ENCODE results near the gene METTL15. TPM values are rescaled to one million over a fixed set of nuclear protein-coding genes. Genes with fewer than 3 reads are reported as not detected.
"Not testable (repeated sequence)": the region's sequence is repeated elsewhere in the genome, so short reads cannot be mapped to it uniquely, and the experiment has no call there.

The METTL15 gene
- total and polyA plus RNA-seq, 2 experiments from 2014 or later: 9.3 to 23.2 TPM

GRCh38 chr11:28123151-28123581 lies 15.0 kb downstream of the METTL15 start:
- H2AFZ ChIP-seq: no peak overlapping the region
- TF ChIP-seq EZH2 (IDR thresholded peaks at IDR 0.05; ENCODE audit: borderline replicate concordance) (no peak), EZH2phosphoT487 (IDR thresholded peaks at IDR 0.05; ENCODE audit: low read depth, severe bottlenecking, unreplicated experiment) (no peak)
- TF ChIP-seq, protein P1, sequence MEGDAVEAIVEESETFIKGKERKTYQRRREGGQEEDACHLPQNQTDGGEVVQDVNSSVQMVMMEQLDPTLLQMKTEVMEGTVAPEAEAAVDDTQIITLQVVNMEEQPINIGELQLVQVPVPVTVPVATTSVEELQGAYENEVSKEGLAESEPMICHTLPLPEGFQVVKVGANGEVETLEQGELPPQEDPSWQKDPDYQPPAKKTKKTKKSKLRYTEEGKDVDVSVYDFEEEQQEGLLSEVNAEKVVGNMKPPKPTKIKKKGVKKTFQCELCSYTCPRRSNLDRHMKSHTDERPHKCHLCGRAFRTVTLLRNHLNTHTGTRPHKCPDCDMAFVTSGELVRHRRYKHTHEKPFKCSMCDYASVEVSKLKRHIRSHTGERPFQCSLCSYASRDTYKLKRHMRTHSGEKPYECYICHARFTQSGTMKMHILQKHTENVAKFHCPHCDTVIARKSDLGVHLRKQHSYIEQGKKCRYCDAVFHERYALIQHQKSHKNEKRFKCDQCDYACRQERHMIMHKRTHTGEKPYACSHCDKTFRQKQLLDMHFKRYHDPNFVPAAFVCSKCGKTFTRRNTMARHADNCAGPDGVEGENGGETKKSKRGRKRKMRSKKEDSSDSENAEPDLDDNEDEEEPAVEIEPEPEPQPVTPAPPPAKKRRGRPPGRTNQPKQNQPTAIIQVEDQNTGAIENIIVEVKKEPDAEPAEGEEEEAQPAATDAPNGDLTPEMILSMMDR (IDR thresholded peaks at IDR 0.05; ENCODE audit: poor library complexity): no peak
- H3K4me2 ChIP-seq: no peak overlapping the region

DNA sequence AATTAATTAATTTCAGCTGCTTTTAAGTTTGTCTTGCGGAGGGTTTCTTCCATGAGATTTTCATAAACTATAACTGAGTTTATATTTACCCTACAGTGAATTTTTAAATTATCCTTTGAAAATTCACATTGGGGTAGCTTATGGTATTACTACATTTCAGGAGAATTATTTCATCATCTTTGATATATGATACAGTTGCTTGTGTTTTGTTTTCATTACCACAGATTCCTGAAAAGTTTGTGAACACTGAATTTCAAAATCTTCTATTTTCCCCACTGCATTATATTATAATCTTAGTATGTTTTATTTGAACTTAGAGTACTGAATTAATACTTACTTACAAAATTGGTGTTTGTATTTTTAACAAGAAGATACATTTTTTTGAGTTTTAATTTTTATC lies 24.4 kb downstream of the METTL15 start:
- 92% methylated on average over 1 of the region's 1 CpG for WGBS (ENCODE audit: low lambda C conversion rate, missing lambda C conversion rate)
- no peaks in the 10 kb centered on the region for H3K9me2 ChIP-seq (replicated peaks; ENCODE audit: insufficient read depth)
- no peak overlapping the region for H3K4me3 ChIP-seq
- no peak overlapping the region for H2AFZ ChIP-seq
- H3K36me3 ChIP-seq (replicated peaks; ENCODE audit: insufficient read depth, low read depth): peaks cover 11% of the 10 kb centered on the region
- H3K4me2 ChIP-seq: no peak overlapping the region
- no peaks in the 10 kb centered on the region for H3K4me1 ChIP-seq (ENCODE audit: insufficient read depth)
- no peak for DNase-seq (ENCODE audit: low spot score)
- no peaks in the 10 kb centered on the region for H4K20me1 ChIP-seq (ENCODE audit: insufficient read depth, poor library complexity, severe bottlenecking)
- no peaks in the 10 kb centered on the region for H3K27me3 ChIP-seq
- peaks cover 1% of the 10 kb centered on the region for H3K9me3 ChIP-seq (ENCODE audit: low read depth)
- no peaks in the 10 kb centered on the region for H3K79me2 ChIP-seq
- TF ChIP-seq, protein P1 (IDR thresholded peaks at IDR 0.05; ENCODE audit: poor library complexity): no peak
- TF ChIP-seq EZH2phosphoT487 (IDR thresholded peaks at IDR 0.05; ENCODE audit: low read depth, severe bottlenecking, unreplicated experiment): no peak
- no peak for TF ChIP-seq EZH2 (IDR thresholded peaks at IDR 0.05; ENCODE audit: borderline replicate concordance)
- H3K27ac ChIP-seq: no peak overlapping the region

More at GRCh38 chr11:28123151-28123581, 15.0 kb downstream of the METTL15 start:
- no peaks in the 10 kb centered on the region for H3K27me3 ChIP-seq
- H3K9me2 ChIP-seq (replicated peaks; ENCODE audit: insufficient read depth): no peaks in the 10 kb centered on the region
- no peak overlapping the region for H3K4me3 ChIP-seq
- no peaks in the 10 kb centered on the region for H3K4me1 ChIP-seq (ENCODE audit: insufficient read depth)
- 79% methylated on average over 3 of the region's 3 CpGs for WGBS (ENCODE audit: low lambda C conversion rate, missing lambda C conversion rate)
- H3K27ac ChIP-seq: no peak overlapping the region
- H3K79me2 ChIP-seq: no peaks in the 10 kb centered on the region
- H3K36me3 ChIP-seq (replicated peaks; ENCODE audit: insufficient read depth, low read depth): no peaks in the 10 kb centered on the region
- H4K20me1 ChIP-seq (ENCODE audit: insufficient read depth, poor library complexity, severe bottlenecking): no peaks in the 10 kb centered on the region
- DNase-seq (ENCODE audit: low spot score): no peak
- H3K9me3 ChIP-seq (ENCODE audit: low read depth): no peaks in the 10 kb centered on the region

- WGBS (ENCODE audit: low lambda C conversion rate, missing lambda C conversion rate): 95% methylated on average over 3 of the region's 3 CpGs
- DNase-seq (ENCODE audit: low spot score): no peak
- Histone ChIP-seq H3K27me3 (no peaks in the 10 kb centered on the region), H3K4me3 (no peak overlapping the region), H3K4me1 (ENCODE audit: insufficient read depth) (no peaks in the 10 kb centered on the region), H3K27ac (no peak overlapping the region), H3K9me2 (replicated peaks; ENCODE audit: insufficient read depth) (no peaks in the 10 kb centered on the region), H4K20me1 (ENCODE audit: insufficient read depth, poor library complexity, severe bottlenecking) (no peaks in the 10 kb centered on the region), H3K9me3 (ENCODE audit: low read depth) (peaks cover 7% of the 10 kb centered on the region), H3K79me2 (no peaks in the 10 kb centered on the region), H3K4me2 (no peak overlapping the region), H2AFZ (no peak overlapping the region), H3K36me3 (replicated peaks; ENCODE audit: insufficient read depth, low read depth) (peaks cover 11% of the 10 kb centered on the region)
- TF ChIP-seq EZH2phosphoT487 (IDR thresholded peaks at IDR 0.05; ENCODE audit: low read depth, severe bottlenecking, unreplicated experiment) (no peak), EZH2 (IDR thresholded peaks at IDR 0.05; ENCODE audit: borderline replicate concordance) (no peak)
- TF ChIP-seq, protein P1 (IDR thresholded peaks at IDR 0.05; ENCODE audit: poor library complexity): no peak
These were observed 25.0 kb downstream of the METTL15 start for GRCh38 chr11:28133146-28133545.

GRCh38 chr11:28136157-28136556 lies 28.0 kb downstream of the METTL15 start:
- not testable (repeated sequence) for H3K4me3 ChIP-seq

More at GRCh38 chr11:28136157-28136556, 28.0 kb downstream of the METTL15 start:
- not testable (repeated sequence) for H3K79me2 ChIP-seq; H3K4me2 ChIP-seq; H3K27me3 ChIP-seq; DNase-seq (ENCODE audit: low spot score); H3K9me3 ChIP-seq (ENCODE audit: low read depth); H2AFZ ChIP-seq; H3K9me2 ChIP-seq (replicated peaks; ENCODE audit: insufficient read depth); H4K20me1 ChIP-seq (ENCODE audit: insufficient read depth, poor library complexity, severe bottlenecking); H3K27ac ChIP-seq; H3K4me1 ChIP-seq (ENCODE audit: insufficient read depth)
- peaks cover 11% of the 10 kb centered on the region for H3K36me3 ChIP-seq (replicated peaks; ENCODE audit: insufficient read depth, low read depth)
- 99% methylated on average over 4 of the region's 4 CpGs for WGBS (ENCODE audit: low lambda C conversion rate, missing lambda C conversion rate)

Data from hepatocyte (in vitro differentiated cells).